ENCODE data around the gene ADAM10. TPM values are rescaled to one million over a fixed set of nuclear protein-coding genes. Genes with fewer than 3 reads are reported as not detected.

Gene ADAM10
- total RNA-seq, 1 experiment from 2014 or later = 474 TPM

DNA sequence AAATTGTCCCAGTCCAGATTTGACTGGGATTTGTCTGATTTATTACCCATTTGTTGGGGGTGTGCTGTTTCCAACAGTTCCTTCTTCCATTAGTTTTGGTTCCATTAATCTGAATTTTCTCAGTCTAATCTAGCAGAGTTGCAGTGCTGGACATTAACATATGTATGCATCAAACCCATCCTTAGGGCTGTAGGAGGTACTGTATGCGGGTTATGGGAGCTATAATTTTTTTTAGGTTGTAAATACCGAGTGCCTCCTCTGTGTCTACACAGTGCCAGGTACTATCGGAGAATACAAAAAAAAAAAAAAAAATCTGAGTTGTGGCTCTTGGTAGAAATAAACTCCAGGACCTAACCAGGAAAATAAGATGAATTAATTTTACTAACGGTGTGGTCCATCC lies 183.9 kb downstream of the ADAM10 start:
- intact Hi-C loops (cut with micrococcal nuclease; ENCODE audit: unreplicated experiment) = no loop called here
- BruUV-seq (replicated peaks) = no TSS peak
- CTCF ChIA-PET = no interaction called here
- Mint-ChIP-seq H3K4me1 (ENCODE audit: low read depth, unreplicated experiment) (peaks cover 21% of the 10 kb centered on the region), H3K27me3 (ENCODE audit: unreplicated experiment) (no peaks in the 10 kb centered on the region), H3K9me3 (ENCODE audit: low read depth, unreplicated experiment) (no peaks in the 10 kb centered on the region), H3K27ac (ENCODE audit: unreplicated experiment) (no peak overlapping the region), H3K4me3 (ENCODE audit: low read depth, unreplicated experiment) (no peak overlapping the region), H3K36me3 (ENCODE audit: insufficient read depth, unreplicated experiment) (no peaks in the 10 kb centered on the region)
- TF ChIP-seq, protein P1, sequence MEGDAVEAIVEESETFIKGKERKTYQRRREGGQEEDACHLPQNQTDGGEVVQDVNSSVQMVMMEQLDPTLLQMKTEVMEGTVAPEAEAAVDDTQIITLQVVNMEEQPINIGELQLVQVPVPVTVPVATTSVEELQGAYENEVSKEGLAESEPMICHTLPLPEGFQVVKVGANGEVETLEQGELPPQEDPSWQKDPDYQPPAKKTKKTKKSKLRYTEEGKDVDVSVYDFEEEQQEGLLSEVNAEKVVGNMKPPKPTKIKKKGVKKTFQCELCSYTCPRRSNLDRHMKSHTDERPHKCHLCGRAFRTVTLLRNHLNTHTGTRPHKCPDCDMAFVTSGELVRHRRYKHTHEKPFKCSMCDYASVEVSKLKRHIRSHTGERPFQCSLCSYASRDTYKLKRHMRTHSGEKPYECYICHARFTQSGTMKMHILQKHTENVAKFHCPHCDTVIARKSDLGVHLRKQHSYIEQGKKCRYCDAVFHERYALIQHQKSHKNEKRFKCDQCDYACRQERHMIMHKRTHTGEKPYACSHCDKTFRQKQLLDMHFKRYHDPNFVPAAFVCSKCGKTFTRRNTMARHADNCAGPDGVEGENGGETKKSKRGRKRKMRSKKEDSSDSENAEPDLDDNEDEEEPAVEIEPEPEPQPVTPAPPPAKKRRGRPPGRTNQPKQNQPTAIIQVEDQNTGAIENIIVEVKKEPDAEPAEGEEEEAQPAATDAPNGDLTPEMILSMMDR (IDR thresholded peaks at IDR 0.05; ENCODE audit: unreplicated experiment) = no peak
- no peak for DNase-seq

DNA sequence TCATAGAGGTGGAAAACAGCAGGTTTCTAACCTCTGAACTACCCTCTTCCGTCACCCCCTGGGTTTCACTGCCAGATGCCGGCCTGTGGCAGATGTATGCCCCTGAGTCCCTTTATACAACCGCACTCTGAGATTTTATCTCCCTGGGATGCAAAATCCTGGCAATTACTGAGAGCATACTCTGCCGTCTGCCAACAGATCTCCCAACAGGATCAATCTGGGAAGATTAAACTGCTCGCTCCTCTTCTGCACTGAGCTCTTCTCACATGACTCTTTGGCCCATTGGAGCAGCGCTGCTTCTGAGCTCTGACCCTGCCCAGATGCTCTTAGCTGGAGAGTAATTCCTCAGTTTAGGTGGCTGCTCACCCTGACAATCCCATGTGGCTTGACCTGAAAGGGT lies 184.5 kb downstream of the ADAM10 start:
- intact Hi-C loops (cut with micrococcal nuclease; ENCODE audit: unreplicated experiment) = no loop called here
- TF ChIP-seq, protein P1 (IDR thresholded peaks at IDR 0.05; ENCODE audit: unreplicated experiment) = no peak
- Mint-ChIP-seq H3K27me3 (ENCODE audit: unreplicated experiment) (no peaks in the 10 kb centered on the region), H3K9me3 (ENCODE audit: low read depth, unreplicated experiment) (no peaks in the 10 kb centered on the region), H3K36me3 (ENCODE audit: insufficient read depth, unreplicated experiment) (no peaks in the 10 kb centered on the region), H3K27ac (ENCODE audit: unreplicated experiment) (no peak overlapping the region), H3K4me3 (ENCODE audit: low read depth, unreplicated experiment) (no peak overlapping the region), H3K4me1 (ENCODE audit: low read depth, unreplicated experiment) (peaks cover 28% of the 10 kb centered on the region)
- CTCF ChIA-PET = interaction anchor here (1.0 kb wide), 1 partner anchor 10 kb away, joined by 4 read pairs; no protein-coding TSS in a partner anchor
- DNase-seq = no peak
- BruUV-seq (replicated peaks) = no TSS peak

DNA sequence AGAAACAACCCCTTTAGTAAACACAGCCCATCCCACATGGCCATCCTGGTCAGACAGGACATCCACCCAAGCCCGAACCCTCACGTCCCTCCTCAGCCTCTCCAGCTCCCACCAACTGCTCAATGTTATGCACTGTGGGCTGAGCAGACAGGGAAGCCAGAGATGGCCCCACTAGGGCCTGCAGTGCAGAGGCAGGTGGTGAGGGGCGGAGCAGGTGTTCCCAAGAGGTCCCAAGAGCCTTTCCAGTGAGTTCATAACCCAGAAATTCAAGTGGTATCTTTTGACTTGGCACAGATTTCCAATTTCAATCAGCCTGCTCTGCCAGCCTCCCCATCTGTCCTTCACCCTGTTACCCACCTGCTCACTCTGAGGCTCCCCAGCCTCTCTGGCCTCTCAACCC lies 187.4 kb downstream of the ADAM10 start:
- intact Hi-C loops (cut with micrococcal nuclease; ENCODE audit: unreplicated experiment) = no loop called here
- no TSS peak for BruUV-seq (replicated peaks)
- H3K4me1 Mint-ChIP-seq (ENCODE audit: low read depth, unreplicated experiment) = peaks cover 19% of the 10 kb centered on the region
- TF ChIP-seq, protein P1 (IDR thresholded peaks at IDR 0.05; ENCODE audit: unreplicated experiment) = no peak
- CTCF ChIA-PET = no interaction called here
- no peaks in the 10 kb centered on the region for H3K36me3 Mint-ChIP-seq (ENCODE audit: insufficient read depth, unreplicated experiment)
- DNase-seq = no peak
- no peaks in the 10 kb centered on the region for H3K27me3 Mint-ChIP-seq (ENCODE audit: unreplicated experiment)
- H3K9me3 Mint-ChIP-seq (ENCODE audit: low read depth, unreplicated experiment) = no peaks in the 10 kb centered on the region
- no peak overlapping the region for H3K4me3 Mint-ChIP-seq (ENCODE audit: low read depth, unreplicated experiment)
- no peak overlapping the region for H3K27ac Mint-ChIP-seq (ENCODE audit: unreplicated experiment)

DNA sequence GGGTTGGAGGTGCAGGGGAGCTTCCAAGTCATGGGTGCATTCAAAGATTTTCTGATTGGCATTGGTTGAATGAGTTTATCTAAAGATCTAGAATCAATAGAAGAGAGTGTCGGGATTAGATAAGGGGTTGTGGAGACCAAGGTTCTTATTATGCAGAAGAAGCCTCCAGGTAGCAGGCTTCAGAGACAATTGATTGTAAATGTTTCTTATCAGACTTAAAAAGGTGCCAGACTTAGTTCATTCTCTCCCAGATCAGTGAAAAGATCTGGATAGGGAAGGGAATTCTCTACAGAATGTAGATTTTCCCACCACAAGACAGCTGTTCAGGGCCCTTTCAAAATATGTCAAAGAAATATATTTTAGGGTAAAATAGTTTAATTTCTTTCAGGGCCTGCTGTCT lies 188.2 kb downstream of the ADAM10 start:
- intact Hi-C loops (cut with micrococcal nuclease; ENCODE audit: unreplicated experiment) = no loop called here
- H3K27me3 Mint-ChIP-seq (ENCODE audit: unreplicated experiment) = no peaks in the 10 kb centered on the region
- no peaks in the 10 kb centered on the region for H3K36me3 Mint-ChIP-seq (ENCODE audit: insufficient read depth, unreplicated experiment)
- CTCF ChIA-PET = no interaction called here
- no peak for DNase-seq
- peaks cover 19% of the 10 kb centered on the region for H3K4me1 Mint-ChIP-seq (ENCODE audit: low read depth, unreplicated experiment)
- TF ChIP-seq, protein P1 (IDR thresholded peaks at IDR 0.05; ENCODE audit: unreplicated experiment) = no peak
- no peaks in the 10 kb centered on the region for H3K9me3 Mint-ChIP-seq (ENCODE audit: low read depth, unreplicated experiment)
- H3K4me3 Mint-ChIP-seq (ENCODE audit: low read depth, unreplicated experiment) = no peak overlapping the region
- no peak overlapping the region for H3K27ac Mint-ChIP-seq (ENCODE audit: unreplicated experiment)
- no TSS peak for BruUV-seq (replicated peaks)
